OCI-LY1 (cell line): ENCODE data around the gene INKA1.

Experiments
- EZH2 ChIP-seq: fragments of 200-600 bp; sonication (generic), shearing (Covaris generic); IDR thresholded peaks from 2 replicates; pipeline ENCODE4 v1.8.0; 2017; ENCODE audit warnings: borderline replicate concordance, mixed run types, mild to moderate bottlenecking, antibody characterized with exemption, low read length, moderate library complexity, mixed read lengths
- TF ChIP-seq, protein P1 (sequence below): fragments of 200-600 bp; sonication (generic), shearing (Covaris generic); IDR thresholded peaks from 2 replicates; pipeline ENCODE4 v1.5.1; 2017; ENCODE audit warnings: mild to moderate bottlenecking, antibody characterized with exemption, low read length, moderate library complexity, mixed read lengths

DNA sequence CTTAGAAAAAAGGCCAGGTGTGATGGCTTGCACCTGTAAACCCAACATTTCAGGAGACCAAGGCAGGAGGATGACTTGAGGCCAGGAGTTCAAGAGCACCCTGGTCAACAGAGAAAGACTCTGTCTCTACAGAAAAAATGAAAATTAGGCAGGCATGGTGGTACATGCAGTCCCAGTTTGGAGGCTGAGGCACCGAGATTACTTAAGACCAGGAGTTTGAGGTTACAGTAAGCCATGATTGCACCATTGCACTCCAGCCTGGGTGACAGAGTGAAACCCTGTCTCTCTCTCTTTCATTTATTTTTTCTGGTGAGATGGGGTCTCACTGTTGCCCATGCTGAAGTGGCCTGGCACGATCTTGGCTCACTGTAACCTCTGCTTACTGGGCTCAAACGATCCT is 41.4 kb upstream of the INKA1 start:
- TF ChIP-seq, protein P1, sequence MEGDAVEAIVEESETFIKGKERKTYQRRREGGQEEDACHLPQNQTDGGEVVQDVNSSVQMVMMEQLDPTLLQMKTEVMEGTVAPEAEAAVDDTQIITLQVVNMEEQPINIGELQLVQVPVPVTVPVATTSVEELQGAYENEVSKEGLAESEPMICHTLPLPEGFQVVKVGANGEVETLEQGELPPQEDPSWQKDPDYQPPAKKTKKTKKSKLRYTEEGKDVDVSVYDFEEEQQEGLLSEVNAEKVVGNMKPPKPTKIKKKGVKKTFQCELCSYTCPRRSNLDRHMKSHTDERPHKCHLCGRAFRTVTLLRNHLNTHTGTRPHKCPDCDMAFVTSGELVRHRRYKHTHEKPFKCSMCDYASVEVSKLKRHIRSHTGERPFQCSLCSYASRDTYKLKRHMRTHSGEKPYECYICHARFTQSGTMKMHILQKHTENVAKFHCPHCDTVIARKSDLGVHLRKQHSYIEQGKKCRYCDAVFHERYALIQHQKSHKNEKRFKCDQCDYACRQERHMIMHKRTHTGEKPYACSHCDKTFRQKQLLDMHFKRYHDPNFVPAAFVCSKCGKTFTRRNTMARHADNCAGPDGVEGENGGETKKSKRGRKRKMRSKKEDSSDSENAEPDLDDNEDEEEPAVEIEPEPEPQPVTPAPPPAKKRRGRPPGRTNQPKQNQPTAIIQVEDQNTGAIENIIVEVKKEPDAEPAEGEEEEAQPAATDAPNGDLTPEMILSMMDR: no peak
- no peak for TF ChIP-seq EZH2
